NCI-H82 treated with DMSO at 0.1 percent for 48 hours (cell line): ENCODE measurements around the gene PRDM8.
"Not testable (repeated sequence)": the region's sequence is repeated elsewhere in the genome, so short reads cannot be mapped to it uniquely, and the experiment has no call there.

ENCODE experiments used
- DNase-seq: peaks from one replicate; lab custom pipeline; 2025; ENCODE audit not compliant: unreplicated experiment; lab: John Stamatoyannopoulos, UW

PRDM8 gene

DNA sequence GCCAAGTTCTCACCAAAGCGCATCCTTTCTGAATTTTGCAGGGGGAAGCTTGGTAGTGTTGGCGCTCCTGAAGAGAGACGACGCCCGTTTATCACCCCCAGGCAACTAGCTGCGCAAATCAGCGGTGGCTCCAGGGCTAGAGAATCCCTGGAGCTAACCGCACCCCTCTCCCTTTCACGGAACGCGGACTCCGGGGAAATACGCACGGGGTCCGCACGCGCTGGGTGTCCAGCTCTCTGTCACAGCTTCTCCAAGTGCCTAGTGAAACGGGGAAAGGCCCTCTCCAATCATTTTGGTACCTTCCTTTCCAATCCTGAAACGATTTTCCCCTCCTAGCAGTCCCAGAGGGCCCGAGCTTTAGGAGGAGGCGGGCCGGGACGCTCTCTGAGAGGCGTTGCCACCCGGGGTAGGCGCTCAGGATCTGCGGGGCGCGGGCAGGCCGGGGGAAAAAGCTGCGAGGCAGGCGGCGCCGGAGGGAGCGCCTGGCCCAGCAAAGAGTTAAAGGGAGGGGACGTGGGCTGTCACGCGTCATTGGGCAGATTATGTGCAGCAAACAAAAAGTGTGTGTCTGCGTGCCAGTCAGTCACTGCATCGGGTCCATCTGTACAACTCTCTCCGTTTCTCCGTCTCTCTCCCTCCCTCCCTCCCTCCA is at the start of gene PRDM8:
TSS of gene PRDM8 (plus strand) at position 582 of the 652 bp plus-strand sequence. CDS start 2,578 bp downstream, outside the sequence.
- DNase-seq: peak; percentile 86

DNA sequence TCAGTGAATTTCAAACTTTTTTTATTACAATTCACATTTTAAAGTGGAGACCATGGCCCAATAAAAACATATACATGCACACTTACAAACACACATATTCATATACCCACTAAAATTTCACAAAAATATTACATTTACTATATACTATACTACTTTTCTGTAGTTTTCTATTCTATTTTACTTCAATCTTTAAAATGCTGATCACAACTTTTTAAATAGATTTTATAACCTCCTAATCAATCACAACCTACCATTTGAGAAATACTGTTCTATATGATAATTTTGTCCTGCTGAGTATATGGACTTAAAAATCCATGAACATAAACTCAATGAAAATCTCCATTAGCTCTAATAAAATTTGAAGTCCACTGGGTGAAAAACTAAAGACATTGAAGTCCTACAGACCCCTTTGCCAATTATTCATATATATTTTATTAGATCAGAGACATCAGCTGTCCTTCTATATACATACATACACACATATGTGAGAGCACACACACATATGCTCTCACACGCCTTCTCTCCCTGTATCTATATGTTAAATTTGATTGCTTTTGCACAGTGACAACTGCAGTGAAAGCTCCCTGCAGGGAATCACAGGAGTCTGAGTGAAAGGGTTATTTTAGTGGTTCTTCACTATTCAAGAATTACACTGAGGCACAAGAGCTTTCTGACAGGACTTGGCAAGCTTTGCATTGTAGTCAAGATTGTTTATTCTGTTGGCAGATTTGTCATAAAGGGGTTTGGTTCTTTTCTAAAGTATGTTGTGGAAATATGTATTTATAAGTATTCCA is 46.7 kb upstream of the PRDM8 start:
- no peak for DNase-seq

DNA sequence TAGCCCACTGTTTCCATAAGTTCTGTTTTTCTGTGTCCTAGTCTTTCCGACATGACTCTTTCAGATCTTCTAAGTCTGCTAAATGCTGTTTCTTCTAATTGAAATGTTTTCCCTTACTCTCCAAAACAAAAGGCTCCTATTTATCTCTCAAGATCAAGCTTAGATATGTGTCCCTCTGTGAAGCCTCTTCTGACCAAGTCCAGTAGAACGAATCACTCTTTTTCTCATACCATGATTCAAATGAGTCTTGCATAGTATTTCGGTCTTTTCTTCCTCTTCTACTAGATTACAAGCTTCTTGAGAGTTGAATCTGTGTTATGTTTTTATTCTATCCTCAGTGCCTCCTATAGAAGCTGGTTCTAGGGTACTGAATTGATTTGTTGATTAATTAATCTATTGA is 45.3 kb upstream of the PRDM8 start:
- no peak for DNase-seq

DNA sequence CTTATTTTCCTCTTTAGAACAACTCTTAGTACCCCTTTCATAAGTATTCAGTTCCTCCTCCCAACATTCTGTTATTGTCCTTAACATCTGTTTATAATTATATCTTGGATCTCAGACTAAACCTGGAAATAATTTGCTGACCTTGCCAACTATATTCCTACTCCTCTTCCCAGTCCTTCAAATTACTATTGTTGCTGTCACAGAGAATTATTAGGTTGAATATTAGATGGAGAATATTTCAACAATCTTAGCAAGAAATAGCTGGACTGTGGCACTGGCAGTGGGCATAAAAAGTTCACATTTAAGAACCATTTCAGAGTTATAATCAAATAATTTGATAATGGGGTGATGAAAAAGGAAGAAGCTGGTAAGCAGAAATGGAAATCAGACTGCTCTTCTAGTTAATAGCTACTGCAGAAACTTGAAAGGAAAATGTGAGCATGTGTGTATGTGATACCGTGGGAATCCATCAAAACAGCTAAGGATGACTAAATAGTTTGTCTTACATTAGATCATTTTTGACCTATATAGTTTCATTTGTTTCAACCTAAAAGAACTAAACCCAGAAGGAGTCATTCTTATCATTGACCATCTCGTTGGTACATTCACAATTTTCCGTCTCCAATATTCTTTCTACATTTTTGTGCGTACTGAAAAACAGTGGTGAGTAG is 43.3 kb upstream of the PRDM8 start:
- DNase-seq: no peak

DNA sequence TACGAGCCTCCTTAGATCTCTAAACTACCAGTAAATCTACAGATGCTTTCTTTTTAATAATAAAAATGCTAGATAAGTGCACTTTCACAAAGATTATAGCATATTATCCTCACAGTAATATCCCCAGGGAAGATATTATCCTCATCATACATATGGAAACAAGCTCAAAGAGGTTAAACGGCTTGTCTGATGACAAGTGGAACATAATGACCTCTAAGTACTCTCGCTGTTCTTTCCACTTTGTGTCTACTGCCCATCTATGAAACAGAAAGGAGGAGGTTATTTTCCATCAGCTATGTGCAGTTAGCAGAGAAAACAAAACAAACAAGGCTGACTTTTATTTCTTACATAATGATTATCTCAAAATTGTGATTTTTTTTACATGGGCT is 42.8 kb upstream of the PRDM8 start:
- no peak for DNase-seq

DNA sequence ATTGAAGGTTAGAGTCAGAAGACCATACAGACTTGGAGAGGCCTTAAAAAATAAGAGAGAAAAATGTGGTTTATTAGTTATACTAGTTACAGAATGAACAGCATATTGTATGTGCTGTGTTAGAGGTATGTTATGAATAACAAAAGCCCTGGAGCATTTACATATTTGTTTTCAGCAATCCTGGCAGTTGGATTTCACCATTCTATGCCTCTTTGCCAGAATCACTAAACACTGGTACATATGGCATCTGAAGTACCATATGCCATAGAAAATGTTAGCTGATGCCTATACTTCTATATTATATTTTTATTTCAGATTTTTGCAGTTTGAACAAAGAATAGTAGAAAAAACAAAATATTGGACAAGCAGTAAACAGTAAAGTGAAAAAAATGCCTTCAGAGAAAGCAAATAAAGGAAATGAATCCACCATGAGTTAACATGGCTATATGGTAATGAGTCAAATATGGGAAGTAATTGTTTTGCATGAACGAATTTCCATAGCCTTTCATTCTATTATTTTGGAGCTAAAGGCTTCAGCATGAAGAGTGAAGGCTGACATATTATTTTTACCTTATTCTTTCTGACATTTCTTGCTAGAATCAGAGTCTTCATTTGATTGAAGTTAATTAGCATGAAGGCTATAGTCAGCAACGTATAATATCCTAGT is 41.9 kb upstream of the PRDM8 start:
- no peak for DNase-seq

DNA sequence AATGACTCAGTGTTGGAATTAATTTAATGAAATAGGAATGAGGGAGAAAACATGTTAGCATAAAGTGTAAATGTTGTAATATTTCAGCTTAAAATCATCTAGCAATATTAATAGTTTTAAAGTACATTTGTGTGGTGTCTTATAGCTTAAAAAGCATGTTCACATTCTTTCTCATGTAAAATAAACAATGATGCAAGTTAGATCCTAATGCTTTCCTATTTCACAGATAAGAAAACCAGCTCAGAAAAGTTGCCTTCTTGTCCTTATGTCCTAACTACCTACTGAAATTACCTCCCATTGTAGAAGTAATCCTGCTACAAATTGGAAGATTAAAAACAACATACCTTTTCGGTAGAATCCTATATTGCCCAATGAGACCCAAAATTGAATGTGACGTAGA is 40.9 kb upstream of the PRDM8 start:
- no peak for DNase-seq

DNA sequence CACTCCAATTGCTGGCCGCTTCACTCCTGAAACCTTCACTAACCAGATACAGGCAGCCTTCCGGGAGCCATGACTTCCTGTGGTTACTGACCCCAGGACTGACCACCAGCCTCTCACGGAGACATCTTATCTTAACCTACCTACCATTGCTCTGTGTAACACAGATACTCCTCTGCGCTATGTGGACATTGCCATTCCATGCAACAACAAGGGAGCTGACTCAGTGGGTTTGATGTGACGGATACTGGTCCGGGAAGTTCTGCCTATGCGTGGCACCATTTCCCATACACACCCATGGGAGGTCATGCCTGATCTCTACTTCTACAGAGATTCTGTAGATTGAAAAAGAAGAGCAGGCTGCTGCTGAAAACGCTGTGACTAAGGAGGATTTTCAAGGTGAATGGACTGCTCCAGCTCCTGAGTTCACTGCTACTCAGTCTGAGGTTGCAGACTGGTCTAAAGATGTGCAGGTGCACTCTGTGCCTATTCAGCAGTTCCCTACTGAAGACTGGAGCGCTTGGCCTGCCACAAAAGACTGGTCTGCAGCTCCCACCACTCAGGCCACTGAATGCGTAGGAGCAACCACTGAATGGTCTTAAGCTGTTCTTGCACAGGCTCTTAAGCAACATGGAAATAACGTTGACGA is 35.8 kb upstream of the PRDM8 start:
- no peak for DNase-seq

DNA sequence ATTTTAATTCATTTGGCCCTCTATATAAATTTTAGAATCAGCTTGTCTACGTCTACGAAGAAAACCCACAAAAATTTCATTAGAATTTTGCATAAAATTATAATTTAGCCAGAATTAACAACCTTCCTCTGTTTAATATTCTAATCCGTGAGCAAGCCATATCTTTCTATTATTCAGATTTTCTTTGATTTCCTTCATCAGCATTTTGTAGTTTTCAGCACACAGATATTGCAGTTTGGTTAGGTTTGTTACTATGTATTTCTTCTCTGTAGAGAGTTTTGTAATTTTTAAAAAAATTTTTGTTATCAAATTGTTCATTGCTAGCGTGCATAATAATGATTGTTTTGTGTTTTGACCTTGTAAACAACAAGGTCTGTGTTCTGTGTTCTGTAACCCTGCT is 34.9 kb upstream of the PRDM8 start:
- DNase-seq: no peak

DNA sequence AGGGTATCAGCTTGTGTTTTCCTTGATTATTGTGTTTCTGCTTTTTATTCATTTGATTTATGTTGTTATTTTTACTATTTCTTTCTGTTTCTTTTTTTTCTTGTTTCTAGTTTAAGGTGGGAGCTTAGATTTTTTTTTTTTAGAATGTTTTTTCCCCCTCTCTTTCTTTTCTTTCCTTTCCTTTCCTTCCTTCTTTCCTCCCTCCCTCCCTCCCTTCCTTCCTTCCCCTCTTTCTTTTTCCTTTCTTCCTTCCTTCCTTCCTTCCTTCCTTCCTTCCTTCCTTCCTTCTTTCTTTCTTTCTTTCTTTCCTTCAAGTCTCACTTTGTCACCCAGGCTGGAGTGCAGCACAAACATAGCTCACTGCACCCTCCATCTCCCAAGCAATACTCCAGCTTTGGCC is 31.4 kb upstream of the PRDM8 start:
- DNase-seq: no peak

DNA sequence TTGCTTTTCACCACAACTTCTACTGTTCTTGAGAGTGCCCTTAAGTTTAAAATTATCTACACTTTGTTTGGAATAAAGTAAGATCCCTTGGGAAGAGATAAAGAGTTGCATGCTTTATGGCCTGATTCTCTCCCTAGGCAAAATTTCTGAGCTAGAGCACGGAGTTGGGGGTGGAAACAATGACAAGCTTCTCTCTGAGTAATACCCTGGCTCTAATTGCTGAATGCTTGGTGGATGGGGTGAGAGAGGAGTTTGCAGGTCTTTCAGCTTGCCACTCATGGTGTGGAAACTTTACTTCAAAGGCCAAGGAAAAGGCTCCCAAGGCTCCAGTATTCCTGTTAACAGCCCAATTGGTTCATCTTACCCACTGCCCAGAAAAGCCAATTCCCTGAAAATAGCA is 26.1 kb upstream of the PRDM8 start:
- no peak for DNase-seq

DNA sequence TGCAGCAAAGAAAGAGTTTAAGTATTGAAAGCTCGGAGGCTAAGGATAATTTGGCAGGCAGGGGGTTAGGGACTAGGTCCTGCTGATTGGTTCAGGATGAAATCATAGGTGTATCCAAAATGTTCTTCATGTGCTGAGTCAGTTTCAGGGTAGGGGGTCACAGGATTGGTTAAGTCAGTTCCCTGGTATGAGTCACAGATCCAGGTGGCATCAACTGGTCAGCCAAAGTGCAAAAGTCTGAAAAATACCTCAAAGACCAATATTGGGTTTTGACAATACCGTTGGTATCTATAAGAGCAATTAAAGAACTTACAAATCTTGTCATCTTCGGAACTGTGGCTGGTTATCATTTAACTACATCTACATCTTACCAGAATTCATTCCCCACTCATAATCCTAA is 25.6 kb upstream of the PRDM8 start:
- no peak for DNase-seq

DNA sequence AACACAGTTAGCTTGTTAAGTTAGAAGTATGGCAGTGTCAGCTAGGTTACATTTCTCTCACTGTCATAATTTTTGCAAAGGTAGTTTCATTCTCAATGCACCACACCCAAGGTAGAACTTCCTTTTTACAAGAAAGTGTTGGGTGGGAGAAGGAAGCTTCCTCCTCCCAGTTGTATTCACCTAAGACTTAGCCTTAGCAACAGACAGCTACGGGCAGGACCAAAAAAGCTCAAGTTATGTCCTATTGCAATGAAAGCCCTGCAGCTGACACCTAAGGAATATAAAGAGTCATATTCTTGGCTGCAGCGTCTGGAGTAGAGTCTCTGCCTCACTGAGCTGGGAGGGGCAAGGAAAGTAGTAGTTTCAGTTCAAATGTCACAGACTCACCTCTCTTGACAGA is 25.1 kb upstream of the PRDM8 start:
- no peak for DNase-seq

DNA sequence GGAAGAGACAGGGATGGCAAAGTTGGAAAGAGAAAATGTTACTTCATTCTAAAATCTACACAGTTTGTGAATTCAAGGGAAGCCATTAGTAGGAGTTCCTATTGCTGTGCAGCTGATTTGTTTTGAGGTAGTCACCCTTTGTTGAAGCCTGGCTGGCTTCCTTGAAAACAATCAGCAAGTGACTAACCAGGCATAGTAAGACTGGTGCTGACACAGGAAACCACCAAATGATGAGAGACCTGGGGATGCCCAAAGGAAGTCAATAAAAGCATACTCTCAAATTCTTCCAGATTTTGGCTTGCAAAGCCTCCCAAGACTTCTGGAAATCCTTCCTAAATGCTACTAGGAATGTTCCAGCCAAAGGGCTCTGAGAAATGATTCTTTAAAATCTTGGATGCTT is 23.9 kb upstream of the PRDM8 start:
- DNase-seq: no peak

DNA sequence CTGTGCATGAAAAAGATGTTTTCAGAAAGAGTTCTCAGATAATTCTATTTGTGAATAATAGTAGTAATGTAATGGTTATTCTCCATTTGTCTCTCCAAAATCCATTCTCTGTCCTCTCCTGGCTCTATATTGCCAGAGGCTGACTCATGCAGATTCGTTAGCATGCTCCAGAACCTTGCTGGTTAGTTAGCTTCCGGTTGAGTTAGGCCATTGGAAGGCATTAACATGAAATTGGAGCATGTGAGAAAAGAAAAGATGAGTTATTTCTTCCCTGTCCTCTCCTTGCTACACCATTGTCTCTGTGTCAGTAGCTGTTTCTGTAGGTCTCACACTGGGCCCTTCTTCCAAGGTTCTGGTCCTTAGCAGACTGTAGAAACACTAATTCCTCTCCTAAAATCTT is 23.5 kb upstream of the PRDM8 start:
- no peak for DNase-seq

DNA sequence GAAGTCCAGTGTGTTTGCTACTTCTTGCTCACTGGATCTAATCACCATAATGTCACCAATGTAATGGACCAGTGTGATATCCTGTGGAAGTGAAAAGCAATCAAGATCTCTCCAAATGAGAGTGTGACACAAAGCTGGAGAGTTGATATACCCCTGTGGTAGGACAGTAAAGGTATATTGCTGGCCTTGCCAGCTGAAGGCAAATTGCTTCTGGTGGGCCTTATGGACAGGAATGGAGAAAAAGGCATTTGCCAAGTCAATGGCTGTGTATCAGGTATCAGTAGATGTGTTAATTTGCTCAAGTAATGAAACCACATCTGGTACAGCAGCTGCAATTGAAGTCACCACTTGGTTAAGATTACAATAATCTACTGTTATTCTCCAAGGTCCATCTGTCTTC is 19.5 kb upstream of the PRDM8 start:
- not testable (repeated sequence) for DNase-seq

DNA sequence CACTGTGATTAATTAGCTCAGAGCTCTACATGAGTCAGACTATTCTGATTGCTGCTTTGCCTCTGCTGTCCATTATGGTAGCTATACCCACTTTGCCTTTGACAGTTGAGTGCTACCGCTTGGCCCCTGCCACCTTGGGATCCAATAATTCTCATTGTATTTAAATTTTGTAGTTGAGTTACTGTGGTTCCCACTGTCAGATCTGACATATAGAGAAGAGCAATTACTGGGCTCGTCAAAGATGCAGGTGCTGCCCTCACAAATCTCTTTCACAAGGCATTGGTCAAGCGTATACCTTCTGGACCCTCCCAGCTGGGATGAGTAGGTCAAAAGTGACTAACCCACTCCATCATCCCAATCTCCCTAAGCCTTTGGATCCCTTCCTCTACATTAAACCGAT is 18.3 kb upstream of the PRDM8 start:
- DNase-seq: no peak

DNA sequence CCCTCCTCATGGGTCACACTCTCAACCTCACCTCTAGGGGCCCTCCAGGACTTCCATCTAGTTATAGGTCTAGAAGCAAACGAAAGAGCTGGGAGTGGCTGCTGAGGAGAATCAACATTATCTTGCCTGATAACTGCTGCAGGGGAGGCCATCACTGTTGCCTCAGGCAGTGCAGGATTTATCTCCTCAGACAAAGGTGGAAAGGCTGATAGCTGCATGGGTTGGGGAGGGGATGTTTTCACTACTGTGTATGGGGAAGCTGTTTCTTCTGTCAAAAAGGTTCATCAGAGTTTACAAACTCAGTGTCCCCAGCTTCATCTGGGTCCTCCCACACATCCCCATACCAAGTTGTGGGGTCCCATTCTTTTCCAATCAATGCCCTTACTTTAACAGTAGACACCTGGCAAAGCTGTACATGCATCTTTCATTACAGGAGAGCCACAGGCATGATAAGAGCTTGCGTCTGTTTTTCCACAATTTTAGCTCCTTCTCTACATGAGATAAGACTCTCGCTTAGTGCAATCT is 17.6 kb upstream of the PRDM8 start:
- no peak for DNase-seq

DNA sequence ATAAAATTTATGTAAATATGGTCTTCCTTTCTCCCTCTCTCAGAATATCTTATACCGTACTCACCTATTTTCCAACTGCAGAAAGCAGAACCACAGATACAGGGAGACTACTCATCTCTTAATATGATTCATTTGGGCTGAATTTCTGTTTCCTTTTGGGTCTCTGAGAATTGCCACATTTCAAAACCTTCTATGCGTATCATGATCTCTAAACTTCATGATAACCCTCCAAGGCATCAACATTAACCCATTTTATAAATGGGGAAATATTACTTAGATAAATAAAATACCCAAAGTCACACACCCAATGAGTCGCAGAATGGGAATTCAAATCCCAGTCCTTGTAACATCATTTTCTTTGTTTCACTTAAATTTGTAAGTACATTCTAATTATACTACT is 16.6 kb upstream of the PRDM8 start:
- DNase-seq: no peak

DNA sequence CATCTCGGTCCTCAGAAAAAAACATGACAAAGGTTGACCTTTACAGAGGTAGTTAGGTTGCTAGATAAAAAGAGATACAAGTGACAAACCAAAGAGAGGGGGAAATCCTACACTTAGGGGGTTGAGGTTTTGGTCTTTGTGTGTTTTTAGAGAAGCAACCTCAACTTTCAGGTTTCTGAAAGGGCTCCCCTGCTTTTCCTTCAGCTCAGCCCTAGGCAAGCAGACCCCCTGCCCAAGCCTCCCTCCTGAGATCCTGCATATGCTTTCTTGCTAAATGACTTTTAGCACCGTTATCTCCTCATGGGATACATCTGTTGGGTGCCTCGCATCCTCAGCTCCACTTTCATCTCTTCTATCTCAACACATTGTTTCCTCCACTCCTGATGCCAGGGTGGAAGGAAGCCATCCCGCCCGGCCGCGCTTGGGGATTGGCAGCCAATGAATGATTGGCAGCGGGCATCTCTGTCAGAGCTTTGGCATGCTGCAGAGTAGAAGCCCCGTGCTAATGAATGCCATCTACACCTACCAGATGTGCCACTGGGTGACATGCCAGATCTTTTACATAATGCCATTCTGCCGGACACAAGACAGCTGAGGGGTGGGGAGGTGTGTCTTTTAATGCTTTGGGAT is 15.0 kb upstream of the PRDM8 start:
- no peak for DNase-seq
